HepG2 (cell line): ENCODE data around the gene PNPLA2. TPM values are rescaled to one million over a fixed set of nuclear protein-coding genes. Genes with fewer than 3 reads are reported as not detected.

ENCODE experiments used
- CENPBD1 ChIP-seq: sonication (generic); formaldehyde crosslinking; IDR thresholded peaks from 2 replicates; pipeline ENCODE4 v1.8.0; 2022; ENCODE audit warnings: missing genetic modification reagents, low read depth, mild to moderate bottlenecking, borderline replicate concordance
- DMTF1 ChIP-seq: sonication (generic); formaldehyde crosslinking; IDR thresholded peaks from 2 replicates; pipeline ENCODE4 v1.4.0; 2020; ENCODE audit warnings: mild to moderate bottlenecking, missing genetic modification reagents
- GABPB1 ChIP-seq: IDR thresholded peaks from 2 replicates; pipeline ENCODE4 v1.6.1; 2016; ENCODE audit warnings: mild to moderate bottlenecking, missing genetic modification reagents, moderate library complexity, missing compliant biosample characterization
- JUNB ChIP-seq: sonication (generic); formaldehyde crosslinking; IDR thresholded peaks from 2 replicates; pipeline ENCODE4 v1.8.0; 2022; ENCODE audit warnings: missing genetic modification reagents, mild to moderate bottlenecking, borderline replicate concordance
- KDM3A ChIP-seq: IDR thresholded peaks from 2 replicates; pipeline ENCODE4 v1.6.1; 2018; ENCODE audit warnings: low read depth, missing compliant biosample characterization
- RERE ChIP-seq: IDR thresholded peaks from 2 replicates; pipeline ENCODE4 v1.6.1; 2016; ENCODE audit warnings: low read depth, missing genetic modification reagents, missing compliant biosample characterization
- SIX4 ChIP-seq: sonication (generic); formaldehyde crosslinking; IDR thresholded peaks from 2 replicates; pipeline ENCODE4 v1.4.0; 2020; ENCODE audit warnings: missing genetic modification reagents
- SP5 ChIP-seq: IDR thresholded peaks from 2 replicates; pipeline ENCODE4 v1.6.1; 2016; ENCODE audit warnings: low read depth, borderline replicate concordance
- STAT6 ChIP-seq: sonication (generic); formaldehyde crosslinking; IDR thresholded peaks from 2 replicates; pipeline ENCODE4 v1.4.0; 2020; ENCODE audit warnings: missing genetic modification reagents, mild to moderate bottlenecking, borderline replicate concordance
- TBL1XR1 ChIP-seq: fragments of 150-350 bp; IDR thresholded peaks from 2 replicates; pipeline ENCODE4 v1.6.1; 2014; ENCODE audit warnings: borderline replicate concordance, low read length; ENCODE audit not compliant: partially characterized antibody
- TCF12 ChIP-seq, 2 experiments: fragments of 450-650 bp in 1 of 2; sonication (generic) in 1 of 2; formaldehyde crosslinking in 1 of 2; IDR thresholded peaks; 2 replicates each; pipeline versions ENCODE4 v1.6.1 to v1.8.0; 2017 to 2022; ENCODE audit warnings: antibody characterized with exemption in 1 of 2, mild to moderate bottlenecking in 1 of 2, missing genetic modification reagents in 1 of 2, moderate library complexity in 1 of 2
- TEAD3 ChIP-seq: optimal IDR thresholded peaks from 2 replicates; pipeline ENCODE3; 2016; ENCODE audit warnings: borderline replicate concordance
- TSC22D2 ChIP-seq: sonication (generic); formaldehyde crosslinking; IDR thresholded peaks from 2 replicates; pipeline ENCODE4 v1.5.1; 2020; ENCODE audit warnings: missing genetic modification reagents, mild to moderate bottlenecking, borderline replicate concordance
- ZBTB20 ChIP-seq: sonication (generic); formaldehyde crosslinking; IDR thresholded peaks from 2 replicates; pipeline ENCODE4 v1.8.1; 2023; ENCODE audit warnings: missing genetic modification reagents, low read depth, mild to moderate bottlenecking, borderline replicate concordance
- ZNF124 ChIP-seq: sonication (generic); formaldehyde crosslinking; IDR thresholded peaks from 2 replicates; pipeline ENCODE4 v1.4.0; 2020; ENCODE audit warnings: missing genetic modification reagents
- ZNF354B ChIP-seq: sonication (generic); formaldehyde crosslinking; IDR thresholded peaks from 2 replicates; pipeline ENCODE4 v1.8.0; 2022; ENCODE audit warnings: mild to moderate bottlenecking, missing genetic modification reagents
- ZNF383 ChIP-seq: sonication (generic); formaldehyde crosslinking; IDR thresholded peaks from 2 replicates; pipeline ENCODE4 v1.4.0; 2020; ENCODE audit warnings: missing genetic modification reagents, mild to moderate bottlenecking, borderline replicate concordance
- ZNF44 ChIP-seq: sonication (generic); formaldehyde crosslinking; IDR thresholded peaks from 2 replicates; pipeline ENCODE4 v1.5.1; 2020; ENCODE audit warnings: mild to moderate bottlenecking, missing genetic modification reagents
- polyA plus RNA-seq, 8 experiments: library from polyadenylated mRNA; depleted of rRNA in 3 of 8; stranded (reverse) in 7 of 8; unstranded in 1 of 8; fragments of >200 nt; fragmentation: Illumina TruSeq in 4 of 8; extraction: Trizol in 4 of 8; gene quantifications; 2 replicates each; pipeline versions ENCODE4 v1.2.1 to v1.2.3, GENCODE V29; 2011 to 2016; ENCODE audit warnings: low read depth in 4 of 8, missing spikeins in 1 of 8, mixed read lengths in 1 of 8; ENCODE audit not compliant: insufficient read depth in 1 of 8
- total RNA-seq, 5 experiments: library from RNA; depleted of rRNA; stranded (reverse); fragments of >200 nt; fragmentation: Illumina TruSeq; extraction: Trizol; gene quantifications; 2 replicates each; pipeline ENCODE4 v1.2.3, GENCODE V29; 2016; ENCODE audit warnings: low read depth in 1 of 5

Gene PNPLA2
- total and polyA plus RNA-seq, 2 of the 13 experiments (the other 11 are each of a cell fraction or from before 2014, with no cell fraction given), result 10.5 to 43.2 TPM

- TF ChIP-seq STAT6 (CRISPR knock-in tag) (no peak), JUNB (CRISPR knock-in tag) (no peak), SP5 (CRISPR knock-in tag) (no peak), DMTF1 (CRISPR knock-in tag) (no peak), SIX4 (CRISPR knock-in tag) (no peak), TEAD3 (CRISPR knock-in tag) (peak; percentile 11), TCF12 (IDR thresholded peaks at IDR 0.05) (no peak), TCF12 (CRISPR knock-in tag; IDR thresholded peaks at IDR 0.05) (no peak), GABPB1 (CRISPR knock-in tag) (peak; percentile 37; the same call in 1 of the 2 replicates), ZNF44 (CRISPR knock-in tag) (no peak), ZBTB20 (CRISPR knock-in tag) (0 out of 2 replicates have a peak, but pooled peaks have one; percentile 14), ZNF354B (CRISPR knock-in tag) (no peak), RERE (CRISPR knock-in tag) (no peak), ZNF383 (CRISPR knock-in tag) (no peak), CENPBD1 (CRISPR knock-in tag) (no peak), TBL1XR1 (no peak), KDM3A (CRISPR knock-in tag) (no peak), ZNF124 (CRISPR knock-in tag) (no peak), TSC22D2 (no peak)
Measured at GRCh38 chr11:830295-831117, 11.8 kb downstream of the PNPLA2 start (continued).
